RWPE1 (cell line): Measurements from ENCODE around the gene UNC13D.
A peak's percentile ranks its signal among the peaks of the same experiment; 100 is the strongest.

Experiments used
- CTCF ChIA-PET: fragments of 350-600 bp; sonication (Branson Sonifier 250); formaldehyde crosslinking; extraction: SDS; loops from one replicate; lab custom pipeline; 2021; lab: Yijun Ruan, JAX
- POLR2A ChIA-PET: fragments of 400-600 bp; formaldehyde crosslinking; extraction: SDS; loops from one replicate; lab custom pipeline; 2020; ENCODE audit warnings: antibody characterized with exemption; ENCODE audit not compliant: low non-redundant PET; lab: Yijun Ruan, JAX
- DNase-seq: peaks from one replicate; pipeline ENCODE4 v3.0.0; 2012; ENCODE audit warnings: low spot score
- H3K27ac ChIP-seq: fragments of 450-650 bp; 2 replicates; pipeline ENCODE4 v1.5.1; 2017
- TF ChIP-seq, protein P1 (sequence below): fragments of 450-650 bp; conservative IDR thresholded peaks from 2 replicates; pipeline ENCODE4 v1.5.1; 2017; ENCODE audit warnings: low read depth, mild to moderate bottlenecking

UNC13D gene

DNA sequence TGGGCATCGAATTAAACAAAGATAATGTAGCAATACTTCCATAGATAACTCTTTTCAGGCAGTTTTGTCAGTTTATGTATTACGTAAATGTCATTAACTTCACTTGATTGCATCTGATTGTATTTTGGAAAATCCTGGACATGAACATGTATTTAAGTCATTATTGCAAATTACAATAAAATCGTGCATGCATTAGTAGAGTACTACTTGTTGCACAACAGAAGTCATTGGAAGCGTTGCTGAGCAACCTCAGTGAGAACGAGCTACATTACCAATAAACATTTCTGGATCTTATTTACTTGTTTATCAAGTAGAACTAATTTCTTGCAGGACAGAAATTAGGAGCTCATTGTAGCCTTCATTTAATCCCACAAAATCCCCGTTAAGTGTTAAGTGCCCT lies 53.0 kb downstream of the UNC13D start:
- CTCF ChIA-PET, result no interaction called here
- POLR2A ChIA-PET, result no interaction called here
- TF ChIP-seq, protein P1, sequence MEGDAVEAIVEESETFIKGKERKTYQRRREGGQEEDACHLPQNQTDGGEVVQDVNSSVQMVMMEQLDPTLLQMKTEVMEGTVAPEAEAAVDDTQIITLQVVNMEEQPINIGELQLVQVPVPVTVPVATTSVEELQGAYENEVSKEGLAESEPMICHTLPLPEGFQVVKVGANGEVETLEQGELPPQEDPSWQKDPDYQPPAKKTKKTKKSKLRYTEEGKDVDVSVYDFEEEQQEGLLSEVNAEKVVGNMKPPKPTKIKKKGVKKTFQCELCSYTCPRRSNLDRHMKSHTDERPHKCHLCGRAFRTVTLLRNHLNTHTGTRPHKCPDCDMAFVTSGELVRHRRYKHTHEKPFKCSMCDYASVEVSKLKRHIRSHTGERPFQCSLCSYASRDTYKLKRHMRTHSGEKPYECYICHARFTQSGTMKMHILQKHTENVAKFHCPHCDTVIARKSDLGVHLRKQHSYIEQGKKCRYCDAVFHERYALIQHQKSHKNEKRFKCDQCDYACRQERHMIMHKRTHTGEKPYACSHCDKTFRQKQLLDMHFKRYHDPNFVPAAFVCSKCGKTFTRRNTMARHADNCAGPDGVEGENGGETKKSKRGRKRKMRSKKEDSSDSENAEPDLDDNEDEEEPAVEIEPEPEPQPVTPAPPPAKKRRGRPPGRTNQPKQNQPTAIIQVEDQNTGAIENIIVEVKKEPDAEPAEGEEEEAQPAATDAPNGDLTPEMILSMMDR, result no peak
- no peak for DNase-seq
- no peak overlapping the region for H3K27ac ChIP-seq

DNA sequence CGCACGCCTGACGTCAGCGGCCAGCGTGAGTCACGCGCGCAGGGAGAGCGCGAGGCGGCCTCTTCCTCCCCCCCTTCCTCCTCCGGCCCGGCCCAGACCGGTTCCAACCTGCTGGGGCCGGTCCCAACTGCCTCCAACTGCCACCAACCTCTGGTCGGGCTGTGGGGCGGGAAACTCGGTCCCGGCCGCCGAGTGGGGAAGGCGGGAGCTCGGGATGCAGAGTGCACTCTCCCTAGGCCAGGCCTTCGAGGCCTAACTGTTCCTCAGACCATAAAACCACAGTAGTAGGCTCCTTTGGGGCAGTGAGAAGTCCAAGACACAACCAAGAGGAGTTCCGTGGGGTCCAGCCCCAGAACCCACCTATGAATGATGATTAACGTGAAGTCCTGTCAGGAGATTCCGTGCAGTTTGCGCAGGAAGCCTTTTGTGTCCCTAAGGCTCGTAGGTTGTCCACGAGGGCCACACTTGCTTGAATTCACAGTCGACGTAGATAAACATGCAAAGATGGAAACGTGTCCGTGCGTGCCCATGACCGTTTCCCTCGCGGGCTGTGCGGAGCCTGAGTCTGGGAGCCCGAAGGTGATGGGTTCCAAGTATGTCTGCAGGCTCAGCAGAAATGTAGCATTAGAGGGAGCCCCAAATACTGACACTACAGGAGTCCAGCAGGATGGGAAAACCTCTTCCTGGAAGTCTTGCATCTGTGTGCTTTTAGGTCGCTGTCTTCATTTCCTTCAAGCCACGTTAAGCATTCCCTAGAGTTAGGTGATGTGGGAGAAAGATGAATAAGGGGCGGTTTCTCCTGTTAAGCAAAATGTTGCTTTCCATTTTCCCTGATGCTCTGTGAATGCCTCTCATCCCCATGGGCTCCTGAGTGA lies 59.0 kb downstream of the UNC13D start:
- TF ChIP-seq, protein P1, result no peak
- POLR2A ChIA-PET, result interaction anchor here (1.3 kb wide), 1 partner anchor 24 kb away, joined by 5 read pairs; no protein-coding TSS in a partner anchor
- CTCF ChIA-PET, result interaction anchor here (0.5 to 1.3 kb wide), 4 partner anchors 24 to 878 kb away, joined by 3 to 4 read pairs (median 3); no protein-coding TSS in a partner anchor
- DNase-seq, result peak; percentile 85
- H3K27ac ChIP-seq, result peak overlapping the region; percentile 99

DNA sequence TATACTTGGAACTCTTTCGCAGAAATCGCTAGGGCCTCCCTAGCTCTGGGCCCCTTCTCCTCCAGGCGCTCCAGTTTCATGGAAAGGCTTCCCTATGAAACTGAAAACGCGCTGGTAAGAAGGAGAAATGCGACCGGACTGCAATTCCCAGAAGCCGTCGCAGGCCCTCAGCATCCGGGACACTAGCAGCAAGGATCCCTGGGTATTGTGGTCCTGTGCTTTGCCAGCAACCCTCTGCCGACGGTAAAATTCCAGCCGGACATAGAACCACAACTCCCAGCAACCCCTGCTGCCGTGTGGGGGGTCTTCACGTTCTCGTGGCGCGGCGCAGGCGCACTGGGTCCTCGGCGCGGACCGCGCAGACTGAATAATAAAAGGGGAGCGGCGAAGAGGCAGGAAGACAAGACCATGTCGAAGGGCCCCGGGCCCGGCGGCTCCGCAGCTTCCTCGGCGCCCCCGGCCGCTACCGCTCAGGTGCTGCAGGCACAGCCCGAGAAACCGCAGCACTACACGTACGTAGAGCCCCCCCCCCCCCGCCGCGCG lies 59.7 kb downstream of the UNC13D start, which contains the start of gene UNK:
Gene UNK (plus strand): TSS at position 334 of the 543 bp plus-strand sequence. CDS start 75 bp downstream, at position 409.
- peak within 1 kb of the TSS; percentile 99 for H3K27ac ChIP-seq
- TF ChIP-seq, protein P1, result no peak
- DNase-seq, result peak; percentile 99
- CTCF ChIA-PET, result interaction anchor here (0.6 to 1.4 kb wide), 2 partner anchors 12 to 583 kb away, joined by 3 to 8 read pairs; no protein-coding TSS in a partner anchor
- POLR2A ChIA-PET, result no interaction called here

DNA sequence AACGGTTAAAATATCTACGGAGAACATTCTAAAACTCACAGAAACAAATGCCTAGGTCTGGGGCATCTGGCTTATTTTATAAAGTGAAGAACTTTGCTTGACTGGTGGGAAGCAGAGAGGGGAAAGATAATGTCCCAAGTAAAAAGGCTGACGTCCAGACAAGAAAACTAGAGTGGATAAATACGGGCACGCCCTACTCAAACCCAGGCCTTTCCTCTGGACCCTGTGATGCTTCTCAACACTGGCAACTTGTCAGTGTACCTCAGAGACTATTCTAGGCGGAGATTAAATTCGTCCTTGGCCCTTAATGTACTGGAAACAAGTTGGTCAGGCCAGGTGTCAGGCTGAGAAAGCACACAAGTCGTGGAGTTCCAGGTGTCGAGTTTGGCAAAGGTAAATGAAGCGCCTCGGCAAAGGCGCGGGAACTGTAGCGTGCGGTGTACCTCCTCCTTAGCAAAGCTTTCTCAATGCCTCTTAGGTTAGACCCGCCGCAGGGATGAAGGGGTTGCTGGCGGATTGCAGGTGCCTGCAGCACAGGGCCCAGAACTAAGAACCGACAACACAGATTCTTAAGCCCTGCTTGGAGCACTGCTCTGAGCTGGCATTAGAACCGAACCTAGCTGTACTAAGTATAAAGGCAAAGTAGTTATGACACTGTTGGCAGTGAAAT lies 60.3 kb downstream of the UNC13D start:
- ChIA-PET CTCF (interaction anchor here (0.6 to 1.6 kb wide), 8 partner anchors 11 to 790 kb away, joined by 3 to 8 read pairs (median 4); partner anchors contain the start of genes GALK1 and TRIM47), POLR2A (interaction anchor here (1.3 kb wide), 1 partner anchor 72 kb away, joined by 4 read pairs; the partner anchor contains the start of gene WBP2)
- peak overlapping the region; percentile 99 for H3K27ac ChIP-seq
- TF ChIP-seq, protein P1, result no peak
- DNase-seq, result no peak

DNA sequence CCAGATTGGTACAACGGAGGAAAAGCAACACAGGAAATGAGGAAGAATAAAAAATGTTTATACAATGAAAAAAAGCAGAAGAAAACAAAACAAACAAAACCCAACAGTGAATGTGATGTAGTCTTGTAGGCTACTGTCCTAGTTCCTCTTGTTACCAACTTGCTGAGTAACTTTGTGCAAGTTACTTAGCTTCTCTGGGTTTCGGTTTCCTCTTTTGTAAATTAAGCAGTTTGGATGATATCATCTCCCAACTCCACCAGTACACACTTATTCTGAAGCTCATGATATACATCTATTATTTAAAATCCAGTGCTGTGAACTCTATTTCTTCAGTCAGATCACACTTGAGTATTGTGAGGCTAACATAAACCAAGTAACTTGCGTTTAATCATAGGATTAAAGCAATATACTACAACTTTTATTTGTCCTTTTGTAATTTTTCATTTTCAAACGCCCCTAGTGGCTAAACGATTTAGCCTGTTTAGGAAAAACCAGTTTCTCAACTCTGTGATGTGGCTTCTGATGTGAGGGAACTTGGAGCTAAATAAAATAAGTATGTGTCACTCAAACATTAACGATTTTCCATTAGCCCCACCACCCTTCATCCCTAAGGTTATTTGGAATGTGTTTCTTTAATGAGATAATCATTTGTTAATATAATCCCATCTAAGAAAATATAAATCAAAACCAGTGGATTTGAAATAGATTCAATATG lies 61.0 kb downstream of the UNC13D start:
- ChIA-PET POLR2A (interaction anchor here (1.3 kb wide), 1 partner anchor 73 kb away, joined by 4 read pairs; the partner anchor contains the start of gene WBP2), CTCF (interaction anchor here (0.6 to 1.6 kb wide), 12 partner anchors 10 to 791 kb away, joined by 3 to 6 read pairs (median 4); partner anchors contain the start of genes GALK1 and TRIM47)
- TF ChIP-seq, protein P1, result peak; percentile 87
- DNase-seq, result no peak
- H3K27ac ChIP-seq, result peak overlapping the region; percentile 99
